ENCODE results near the gene SCAND1. TPM values are rescaled to one million over a fixed set of nuclear protein-coding genes. Genes with fewer than 3 reads are reported as not detected.

Gene SCAND1
- polyA plus RNA-seq, 1 donor = 49.1 TPM

GRCh38 chr20:35988910-35989463 is 34.7 kb upstream of the SCAND1 start:
- H3K27me3 ChIP-seq (ENCODE audit: control insufficient read depth, insufficient read depth, low read length) = no peaks in the 10 kb centered on the region
- no peaks in the 10 kb centered on the region for H3K36me3 ChIP-seq (ENCODE audit: control insufficient read depth, insufficient read depth, low read length)
- H3K27ac ChIP-seq (ENCODE audit: low read length) = no peak overlapping the region
- H3K4me1 ChIP-seq (ENCODE audit: control insufficient read depth, insufficient read depth, low read length) = no peaks in the 10 kb centered on the region
- DNase-seq = no peak
- 60% methylated on average over 1 of the region's 2 CpGs for WGBS (ENCODE audit: insufficient coverage, low lambda C conversion rate)
- no peaks in the 10 kb centered on the region for H3K9me3 ChIP-seq (ENCODE audit: control insufficient read depth, low read depth, low read length)
- H3K4me3 ChIP-seq (ENCODE audit: low read length) = no peak overlapping the region

- no peak for DNase-seq
- WGBS (ENCODE audit: insufficient coverage, low lambda C conversion rate) = no CpG with 5 or more reads among the region's 2 CpGs
- no peaks in the 10 kb centered on the region for H3K9me3 ChIP-seq (ENCODE audit: control insufficient read depth, low read depth, low read length)
These were observed 31.5 kb upstream of the SCAND1 start for GRCh38 chr20:35985806-35986205.

GRCh38 chr20:35984382-35984781 is 30.1 kb upstream of the SCAND1 start:
- DNase-seq = no peak
- Histone ChIP-seq H3K36me3 (ENCODE audit: control insufficient read depth, insufficient read depth, low read length) (no peaks in the 10 kb centered on the region), H3K4me1 (ENCODE audit: control insufficient read depth, insufficient read depth, low read length) (no peaks in the 10 kb centered on the region), H3K9me3 (ENCODE audit: control insufficient read depth, low read depth, low read length) (no peaks in the 10 kb centered on the region), H3K27ac (ENCODE audit: low read length) (no peak overlapping the region), H3K4me3 (ENCODE audit: low read length) (no peak overlapping the region), H3K27me3 (ENCODE audit: control insufficient read depth, insufficient read depth, low read length) (peaks cover 4% of the 10 kb centered on the region)
- WGBS (ENCODE audit: insufficient coverage, low lambda C conversion rate) = no CpG with 5 or more reads among the region's 6 CpGs

More at GRCh38 chr20:35985806-35986205, 31.5 kb upstream of the SCAND1 start:
- H3K27ac ChIP-seq (ENCODE audit: low read length) = no peak overlapping the region
- no peaks in the 10 kb centered on the region for H3K36me3 ChIP-seq (ENCODE audit: control insufficient read depth, insufficient read depth, low read length)
- H3K27me3 ChIP-seq (ENCODE audit: control insufficient read depth, insufficient read depth, low read length) = no peaks in the 10 kb centered on the region
- no peaks in the 10 kb centered on the region for H3K4me1 ChIP-seq (ENCODE audit: control insufficient read depth, insufficient read depth, low read length)
- H3K4me3 ChIP-seq (ENCODE audit: low read length) = no peak overlapping the region

- H3K4me1 ChIP-seq (ENCODE audit: control insufficient read depth, insufficient read depth, low read length) = no peaks in the 10 kb centered on the region
- H3K27ac ChIP-seq (ENCODE audit: low read length) = no peak overlapping the region
- peaks cover 4% of the 10 kb centered on the region for H3K27me3 ChIP-seq (ENCODE audit: control insufficient read depth, insufficient read depth, low read length)
- no peaks in the 10 kb centered on the region for H3K9me3 ChIP-seq (ENCODE audit: control insufficient read depth, low read depth, low read length)
- no peak for DNase-seq
- WGBS (ENCODE audit: insufficient coverage, low lambda C conversion rate) = 80% methylated on average over 1 of the region's 3 CpGs
- H3K4me3 ChIP-seq (ENCODE audit: low read length) = no peak overlapping the region
- no peaks in the 10 kb centered on the region for H3K36me3 ChIP-seq (ENCODE audit: control insufficient read depth, insufficient read depth, low read length)
These were observed 27.7 kb upstream of the SCAND1 start for GRCh38 chr20:35981969-35982368.

- DNase-seq = no peak
- no peaks in the 10 kb centered on the region for H3K36me3 ChIP-seq (ENCODE audit: control insufficient read depth, insufficient read depth, low read length)
- no peak overlapping the region for H3K27ac ChIP-seq (ENCODE audit: low read length)
- H3K4me3 ChIP-seq (ENCODE audit: low read length) = no peak overlapping the region
- H3K4me1 ChIP-seq (ENCODE audit: control insufficient read depth, insufficient read depth, low read length) = no peaks in the 10 kb centered on the region
- H3K9me3 ChIP-seq (ENCODE audit: control insufficient read depth, low read depth, low read length) = no peaks in the 10 kb centered on the region
- peaks cover 4% of the 10 kb centered on the region for H3K27me3 ChIP-seq (ENCODE audit: control insufficient read depth, insufficient read depth, low read length)
- no CpG with 5 or more reads among the region's 5 CpGs for WGBS (ENCODE audit: insufficient coverage, low lambda C conversion rate)
These were observed 25.2 kb upstream of the SCAND1 start for GRCh38 chr20:35979544-35979943.

- no peaks in the 10 kb centered on the region for H3K36me3 ChIP-seq (ENCODE audit: control insufficient read depth, insufficient read depth, low read length)
- WGBS (ENCODE audit: insufficient coverage, low lambda C conversion rate) = no CpG with 5 or more reads among the region's 9 CpGs
- no peak overlapping the region for H3K4me3 ChIP-seq (ENCODE audit: low read length)
- H3K9me3 ChIP-seq (ENCODE audit: control insufficient read depth, low read depth, low read length) = no peaks in the 10 kb centered on the region
- H3K4me1 ChIP-seq (ENCODE audit: control insufficient read depth, insufficient read depth, low read length) = no peaks in the 10 kb centered on the region
- H3K27ac ChIP-seq (ENCODE audit: low read length) = no peak overlapping the region
- no peak for DNase-seq
- peaks cover 4% of the 10 kb centered on the region for H3K27me3 ChIP-seq (ENCODE audit: control insufficient read depth, insufficient read depth, low read length)
These were observed 23.8 kb upstream of the SCAND1 start for GRCh38 chr20:35978041-35978513.

GRCh38 chr20:35975576-35976373 is 21.5 kb upstream of the SCAND1 start:
- Histone ChIP-seq H3K36me3 (ENCODE audit: control insufficient read depth, insufficient read depth, low read length) (no peaks in the 10 kb centered on the region), H3K4me1 (ENCODE audit: control insufficient read depth, insufficient read depth, low read length) (no peaks in the 10 kb centered on the region), H3K27me3 (ENCODE audit: control insufficient read depth, insufficient read depth, low read length) (peaks cover 4% of the 10 kb centered on the region), H3K4me3 (ENCODE audit: low read length) (no peak overlapping the region), H3K27ac (ENCODE audit: low read length) (no peak overlapping the region), H3K9me3 (ENCODE audit: control insufficient read depth, low read depth, low read length) (no peaks in the 10 kb centered on the region)
- WGBS (ENCODE audit: insufficient coverage, low lambda C conversion rate) = no CpG with 5 or more reads among the region's 9 CpGs
- no peak for DNase-seq

- H3K4me3 ChIP-seq (ENCODE audit: low read length) = no peak overlapping the region
- H3K4me1 ChIP-seq (ENCODE audit: control insufficient read depth, insufficient read depth, low read length) = no peaks in the 10 kb centered on the region
- H3K27ac ChIP-seq (ENCODE audit: low read length) = no peak overlapping the region
- WGBS (ENCODE audit: insufficient coverage, low lambda C conversion rate) = 38% methylated on average over 1 of the region's 4 CpGs
- H3K36me3 ChIP-seq (ENCODE audit: control insufficient read depth, insufficient read depth, low read length) = no peaks in the 10 kb centered on the region
- DNase-seq = no peak
- H3K9me3 ChIP-seq (ENCODE audit: control insufficient read depth, low read depth, low read length) = no peaks in the 10 kb centered on the region
- no peaks in the 10 kb centered on the region for H3K27me3 ChIP-seq (ENCODE audit: control insufficient read depth, insufficient read depth, low read length)
These were observed 20.0 kb upstream of the SCAND1 start for GRCh38 chr20:35974256-35974655.

GRCh38 chr20:35972462-35972861 is 18.2 kb upstream of the SCAND1 start:
- H3K27ac ChIP-seq (ENCODE audit: low read length) = peak overlapping the region; percentile 19
- no CpG with 5 or more reads among the region's 4 CpGs for WGBS (ENCODE audit: insufficient coverage, low lambda C conversion rate)
- no peaks in the 10 kb centered on the region for H3K9me3 ChIP-seq (ENCODE audit: control insufficient read depth, low read depth, low read length)
- peak in 1 of 2 donors; percentile 30 for DNase-seq
- no peak overlapping the region for H3K4me3 ChIP-seq (ENCODE audit: low read length)
- no peaks in the 10 kb centered on the region for H3K4me1 ChIP-seq (ENCODE audit: control insufficient read depth, insufficient read depth, low read length)
- no peaks in the 10 kb centered on the region for H3K27me3 ChIP-seq (ENCODE audit: control insufficient read depth, insufficient read depth, low read length)
- no peaks in the 10 kb centered on the region for H3K36me3 ChIP-seq (ENCODE audit: control insufficient read depth, insufficient read depth, low read length)

- no peak for DNase-seq
- Histone ChIP-seq H3K4me1 (ENCODE audit: control insufficient read depth, insufficient read depth, low read length) (no peaks in the 10 kb centered on the region), H3K27ac (ENCODE audit: low read length) (no peak overlapping the region), H3K4me3 (ENCODE audit: low read length) (no peak overlapping the region), H3K27me3 (ENCODE audit: control insufficient read depth, insufficient read depth, low read length) (no peaks in the 10 kb centered on the region), H3K36me3 (ENCODE audit: control insufficient read depth, insufficient read depth, low read length) (no peaks in the 10 kb centered on the region), H3K9me3 (ENCODE audit: control insufficient read depth, low read depth, low read length) (no peaks in the 10 kb centered on the region)
- no CpG with 5 or more reads among the region's 2 CpGs for WGBS (ENCODE audit: insufficient coverage, low lambda C conversion rate)
These were observed 17.7 kb upstream of the SCAND1 start for GRCh38 chr20:35971981-35972380.

All from large intestine (tissue), 3 donors.